Ascending aorta (tissue), 2 donors: ENCODE measurements around the gene EIF5AL1. TPM values are rescaled to one million over a fixed set of nuclear protein-coding genes. Genes with fewer than 3 reads are reported as not detected.

Experiments used
- DNase-seq, 2 donors: peaks; one replicate each; pipeline ENCODE4 v3.0.0-alpha.2; 2019; ENCODE audit warnings: low spot score in 2 of 2
- H3K27ac ChIP-seq, 2 donors: fragments of 200-600 bp; sonication (generic); one replicate each; pipeline ENCODE4 v1.5.1; 2016 to 2017; ENCODE audit warnings: mild to moderate bottlenecking in 1 of 2
- H3K27me3 ChIP-seq: fragments of 200-600 bp; sonication (generic); one replicate; pipeline ENCODE4 v1.5.1; 2017
- H3K36me3 ChIP-seq, 2 donors: fragments of 200-600 bp; sonication (generic); one replicate each; pipeline ENCODE4 v1.5.1; 2016
- H3K4me1 ChIP-seq, 2 donors: fragments of 200-600 bp; sonication (generic); one replicate each; pipeline ENCODE4 v1.5.1; 2016 to 2017; ENCODE audit warnings: mild to moderate bottlenecking in 1 of 2
- H3K4me3 ChIP-seq, 2 donors: fragments of 200-600 bp; sonication (generic); one replicate each; pipeline ENCODE4 v1.5.1; 2016 to 2017; ENCODE audit warnings: mild to moderate bottlenecking in 1 of 2
- H3K9me3 ChIP-seq, 2 donors: fragments of 200-600 bp; sonication (generic); one replicate each; pipeline ENCODE4 v1.5.1; 2016
- CTCF ChIP-seq, 3 experiments: fragments of 200-600 bp in 2 of 3; fragments of 450-650 bp in 1 of 3; sonication (generic) in 2 of 3; IDR thresholded peaks; one replicate each; pipeline ENCODE4 v1.5.1; 2016 to 2019; ENCODE audit warnings: antibody characterized with exemption in 3 of 3, mild to moderate bottlenecking in 1 of 3, moderate library complexity in 1 of 3
- intact Hi-C: fragments of 100-400 bp; cut with DNase I; formaldehyde crosslinking; loops from one replicate; pipeline ENCODE4 v1.15.1; 2023
- total RNA-seq: library from RNA; depleted of rRNA; stranded (reverse); fragments of >200 nt; gene quantifications from one replicate; pipeline ENCODE4 v1.1.0, GENCODE V29; 2016

Gene EIF5AL1
- total RNA-seq, 1 donor from 2014 or later: 0.21 TPM

- Histone ChIP-seq H3K4me3 (no peak overlapping the region), H3K4me1 (no peaks in the 10 kb centered on the region), H3K27ac (no peak overlapping the region), H3K27me3 (no peaks in the 10 kb centered on the region), H3K9me3 (no peaks in the 10 kb centered on the region), H3K36me3 (no peaks in the 10 kb centered on the region)
- no peak for TF ChIP-seq CTCF (IDR thresholded peaks at IDR 0.05)
- no peak for DNase-seq
- intact Hi-C loops: no loop called here
These were observed 30.0 kb upstream of the EIF5AL1 start for GRCh38 chr10:79482304-79482703.

GRCh38 chr10:79482741-79483140 is 29.6 kb upstream of the EIF5AL1 start:
- intact Hi-C loops: no loop called here
- DNase-seq: no peak
- no peak overlapping the region for H3K4me3 ChIP-seq
- no peak for TF ChIP-seq CTCF (IDR thresholded peaks at IDR 0.05)
- H3K27me3 ChIP-seq: no peaks in the 10 kb centered on the region
- no peak overlapping the region for H3K27ac ChIP-seq
- no peaks in the 10 kb centered on the region for H3K9me3 ChIP-seq
- H3K4me1 ChIP-seq: peaks cover 0 to 2% of the 10 kb centered on the region in 2 donors
- H3K36me3 ChIP-seq: no peaks in the 10 kb centered on the region

- peak overlapping the region in 1 of 2 donors; percentile 47 for H3K27ac ChIP-seq
- no peak for TF ChIP-seq CTCF (IDR thresholded peaks at IDR 0.05)
- no peaks in the 10 kb centered on the region for H3K36me3 ChIP-seq
- no peaks in the 10 kb centered on the region for H3K27me3 ChIP-seq
- H3K9me3 ChIP-seq: no peaks in the 10 kb centered on the region
- DNase-seq: no peak
- intact Hi-C loops: no loop called here
- H3K4me1 ChIP-seq: peaks cover 4 to 8% of the 10 kb centered on the region in 2 donors
- H3K4me3 ChIP-seq: no peak overlapping the region
These were observed 29.0 kb upstream of the EIF5AL1 start for GRCh38 chr10:79483299-79483698.

GRCh38 chr10:79483948-79484347 is 28.4 kb upstream of the EIF5AL1 start:
- H3K4me3 ChIP-seq: no peak overlapping the region
- no peaks in the 10 kb centered on the region for H3K36me3 ChIP-seq
- peak overlapping the region; percentile 34 to 47 for H3K27ac ChIP-seq
- no peak for DNase-seq
- H3K4me1 ChIP-seq: peaks cover 4 to 10% of the 10 kb centered on the region in 2 donors
- intact Hi-C loops: no loop called here
- no peaks in the 10 kb centered on the region for H3K27me3 ChIP-seq
- H3K9me3 ChIP-seq: no peaks in the 10 kb centered on the region
- TF ChIP-seq CTCF (IDR thresholded peaks at IDR 0.05): no peak

- no peaks in the 10 kb centered on the region for H3K9me3 ChIP-seq
- peak overlapping the region; percentile 34 to 47 for H3K27ac ChIP-seq
- no peak for TF ChIP-seq CTCF (IDR thresholded peaks at IDR 0.05)
- DNase-seq: no peak
- H3K4me3 ChIP-seq: no peak overlapping the region
- intact Hi-C loops: no loop called here
- no peaks in the 10 kb centered on the region for H3K27me3 ChIP-seq
- peaks cover 4 to 10% of the 10 kb centered on the region in 2 donors for H3K4me1 ChIP-seq
- H3K36me3 ChIP-seq: no peaks in the 10 kb centered on the region
These were observed 27.9 kb upstream of the EIF5AL1 start for GRCh38 chr10:79484476-79484875.
